Endodermal cell (in vitro differentiated cells): ENCODE results near the gene CDHR1. TPM values are rescaled to one million over a fixed set of nuclear protein-coding genes. Genes with fewer than 3 reads are reported as not detected.

Experiments used
- DNase-seq: peaks from one replicate; pipeline ENCODE4 v3.0.0-alpha.2; 2017
- H3K27ac ChIP-seq: 2 replicates; pipeline ENCODE4 v1.5.1; 2013; ENCODE audit warnings: mild to moderate bottlenecking, low read depth, low read length, moderate library complexity
- H3K27me3 ChIP-seq: 2 replicates; pipeline ENCODE4 v1.6.1; 2013; ENCODE audit warnings: mild to moderate bottlenecking, low read length, moderate library complexity; ENCODE audit not compliant: insufficient read depth, control insufficient read depth, poor library complexity, severe bottlenecking
- H3K36me3 ChIP-seq: 2 replicates; pipeline ENCODE4 v1.7.0; 2013; ENCODE audit warnings: mild to moderate bottlenecking, low read length, moderate library complexity; ENCODE audit not compliant: control insufficient read depth, insufficient read depth
- H3K4me1 ChIP-seq: one replicate; pipeline ENCODE4 v1.7.0; 2013; ENCODE audit warnings: low read length; ENCODE audit not compliant: control insufficient read depth, insufficient read depth
- H3K4me3 ChIP-seq: 2 replicates; pipeline ENCODE4 v1.5.1; 2013; ENCODE audit warnings: mild to moderate bottlenecking, low read length, moderate library complexity
- H3K9ac ChIP-seq: 2 replicates; pipeline ENCODE4 v1.6.1; 2013; ENCODE audit warnings: mild to moderate bottlenecking, low read length, moderate library complexity; ENCODE audit not compliant: poor library complexity, severe bottlenecking; ENCODE audit errors: extremely low read depth
- H3K9me3 ChIP-seq: 2 replicates; pipeline ENCODE4 v1.6.1; 2013; ENCODE audit warnings: mild to moderate bottlenecking, low read length, moderate library complexity; ENCODE audit not compliant: control insufficient read depth
- H3K27ac Mint-ChIP-seq: 2 replicates; pipeline ENCODE4 v1.8.0; 2020; ENCODE audit warnings: mixed read lengths
- H3K27me3 Mint-ChIP-seq: 2 replicates; pipeline ENCODE4 v1.8.0; 2021; ENCODE audit warnings: mild to moderate bottlenecking, mixed read lengths; ENCODE audit not compliant: insufficient read depth
- H3K36me3 Mint-ChIP-seq: 2 replicates; pipeline ENCODE4 v1.8.0; 2020; ENCODE audit warnings: low read depth, mixed read lengths
- H3K4me1 Mint-ChIP-seq: 2 replicates; pipeline ENCODE4 v1.8.0; 2020; ENCODE audit warnings: mixed read lengths
- H3K4me3 Mint-ChIP-seq: 2 replicates; pipeline ENCODE4 v1.8.0; 2020; ENCODE audit warnings: mild to moderate bottlenecking, moderate library complexity, mixed read lengths
- H3K9me3 Mint-ChIP-seq: 2 replicates; pipeline ENCODE4 v1.8.0; 2020; ENCODE audit warnings: mild to moderate bottlenecking, mixed read lengths
- CTCF ChIP-seq: fragments of 200-600 bp; sonication (generic); conservative IDR thresholded peaks from 2 replicates; pipeline ENCODE4 v1.5.0; 2021; ENCODE audit warnings: antibody characterized with exemption, mild to moderate bottlenecking
- WGBS, 2 experiments: methylation state at CpG; one replicate each; pipeline versions ENCODE4 v1.1.5 to v1.1.7; 2013; ENCODE audit warnings: missing lambda C conversion rate in 2 of 2, mixed read lengths in 1 of 2; ENCODE audit not compliant: insufficient coverage in 1 of 2, insufficient read length in 1 of 2; 5-methylcytosine and 5-hydroxymethylcytosine counted together
- total RNA-seq, 2 donors: library from RNA; stranded (reverse); fragmentation: NEBNext Ultra II Directional in 1 of 2; extraction: Animal tissue kit (Norgen Biotek cat#: 25700) in 1 of 2; gene quantifications; 2 replicates in 1 of 2; 3 replicates in 1 of 2; pipeline ENCODE4 v1.2.1, GENCODE V29; 2021

The CDHR1 gene
- total RNA-seq, 2 donors from 2014 or later = 0.77 to 4.1 TPM

GRCh38 chr10:84227810-84228209, 33.5 kb downstream of the CDHR1 start:
- DNase-seq = no peak
- H3K4me1 ChIP-seq = no peaks in the 10 kb centered on the region
- H3K9ac ChIP-seq = no peak overlapping the region
- Mint-ChIP-seq H3K27ac (no peak overlapping the region), H3K4me1 (no peaks in the 10 kb centered on the region), H3K4me3 (no peak overlapping the region), H3K9me3 (no peaks in the 10 kb centered on the region), H3K27me3 (peaks cover 31% of the 10 kb centered on the region), H3K36me3 (no peaks in the 10 kb centered on the region)
- no peaks in the 10 kb centered on the region for H3K36me3 ChIP-seq
- H3K27me3 ChIP-seq = peaks cover 44% of the 10 kb centered on the region
- no peak for TF ChIP-seq CTCF
- no peak overlapping the region for H3K4me3 ChIP-seq
- WGBS, 2 experiments = 66 to 76% methylated on average over 4 of the region's 4 CpGs
- H3K9me3 ChIP-seq = no peaks in the 10 kb centered on the region
- no peak overlapping the region for H3K27ac ChIP-seq

- WGBS, 2 experiments = 91 to 100% methylated on average over 1 of the region's 1 CpG
- Mint-ChIP-seq H3K9me3 (no peaks in the 10 kb centered on the region), H3K27ac (no peak overlapping the region), H3K36me3 (no peaks in the 10 kb centered on the region), H3K4me3 (no peak overlapping the region), H3K27me3 (peaks cover 24% of the 10 kb centered on the region), H3K4me1 (no peaks in the 10 kb centered on the region)
- TF ChIP-seq CTCF = no peak
- no peaks in the 10 kb centered on the region for H3K36me3 ChIP-seq
- H3K4me3 ChIP-seq = no peak overlapping the region
- no peaks in the 10 kb centered on the region for H3K9me3 ChIP-seq
- DNase-seq = no peak
- H3K27ac ChIP-seq = no peak overlapping the region
- peaks cover 41% of the 10 kb centered on the region for H3K27me3 ChIP-seq
- H3K9ac ChIP-seq = no peak overlapping the region
- no peaks in the 10 kb centered on the region for H3K4me1 ChIP-seq
These were observed 36.0 kb downstream of the CDHR1 start for GRCh38 chr10:84230359-84230758.

- Mint-ChIP-seq H3K27ac (no peak overlapping the region), H3K4me1 (peaks cover 4% of the 10 kb centered on the region)
- no peak for TF ChIP-seq CTCF
These were observed 38.0 kb downstream of the CDHR1 start for GRCh38 chr10:84232376-84232775.

More at GRCh38 chr10:84232376-84232775, 38.0 kb downstream of the CDHR1 start:
- Mint-ChIP-seq H3K36me3 (no peaks in the 10 kb centered on the region), H3K27me3 (peaks cover 27% of the 10 kb centered on the region), H3K4me3 (no peak overlapping the region), H3K9me3 (no peaks in the 10 kb centered on the region)
- Histone ChIP-seq H3K27ac (no peak overlapping the region), H3K9ac (no peak overlapping the region), H3K9me3 (no peaks in the 10 kb centered on the region), H3K27me3 (peaks cover 32% of the 10 kb centered on the region), H3K36me3 (no peaks in the 10 kb centered on the region), H3K4me3 (no peak overlapping the region), H3K4me1 (no peaks in the 10 kb centered on the region)
- no peak for DNase-seq
- WGBS, 2 experiments = 89 to 91% methylated on average over 8 to 10 of the region's 10 CpGs
